Neural progenitor cell (in vitro differentiated cells): ENCODE results near the gene LGI4.

Experiments
- CTCF ChIP-seq: fragments of 200-600 bp; sonication (generic); IDR thresholded peaks from 2 replicates; pipeline ENCODE4 v1.5.1; 2017; ENCODE audit warnings: antibody characterized with exemption, mild to moderate bottlenecking
- EZH2 ChIP-seq: fragments of 200-600 bp; sonication (generic); IDR thresholded peaks from 2 replicates; pipeline ENCODE4 v1.6.1; 2017; ENCODE audit warnings: antibody characterized with exemption, mild to moderate bottlenecking, moderate library complexity
- EZH2phosphoT487 ChIP-seq: fragments of 200-600 bp; sonication (generic); IDR thresholded peaks from 2 replicates; pipeline ENCODE4 v1.6.1; 2017; ENCODE audit warnings: antibody characterized with exemption

DNA sequence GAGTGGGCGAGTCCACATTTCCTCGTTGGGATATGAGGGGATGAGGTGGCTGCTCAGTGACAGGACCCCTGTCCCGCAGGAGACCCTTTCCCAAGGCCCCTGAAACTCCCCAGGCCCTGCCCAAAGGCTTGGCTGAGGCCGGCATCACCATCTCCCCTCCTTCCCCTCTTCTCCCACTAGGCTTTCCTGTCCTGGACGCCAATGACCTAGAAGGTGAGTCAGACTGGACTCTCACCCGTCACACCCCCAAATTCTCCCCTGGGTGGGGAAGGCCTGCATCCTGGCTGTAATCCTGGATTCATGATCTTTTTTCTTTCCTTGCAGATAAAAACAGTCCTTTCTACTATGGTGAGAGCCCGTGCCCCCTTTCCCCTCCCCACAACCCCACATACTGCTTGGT is 14.0 kb downstream of the LGI4 start:
- no peak for TF ChIP-seq CTCF
- TF ChIP-seq EZH2, result no peak
- no peak for TF ChIP-seq EZH2phosphoT487
